ACC112 (cell line): ENCODE results near the gene SLC18A3.

Experiments used
- H2AFZ ChIP-seq: fragments of 200-600 bp; sonication (generic); one replicate; pipeline ENCODE4 v1.6.0; 2017; ENCODE audit warnings: antibody characterized with exemption, low read length; ENCODE audit not compliant: unreplicated experiment
- H3K27ac ChIP-seq: fragments of 200-600 bp; sonication (generic); 2 replicates; pipeline ENCODE4 v1.5.1; 2014; ENCODE audit warnings: low read depth, mild to moderate bottlenecking, antibody characterized with exemption, low read length, moderate library complexity
- H3K27me3 ChIP-seq: fragments of 200-600 bp; sonication (generic); 2 replicates; pipeline ENCODE4 v1.6.1; 2014; ENCODE audit warnings: mild to moderate bottlenecking, antibody characterized with exemption, low read length, moderate library complexity, mixed read lengths; ENCODE audit not compliant: insufficient read depth
- H3K36me3 ChIP-seq: fragments of 200-600 bp; sonication (generic); 2 replicates; pipeline ENCODE4 v1.6.1; 2016; ENCODE audit warnings: mild to moderate bottlenecking, antibody characterized with exemption, low read length, moderate library complexity, mixed read lengths; ENCODE audit not compliant: insufficient read depth
- H3K4me1 ChIP-seq: fragments of 200-600 bp; sonication (generic); one replicate; pipeline ENCODE4 v1.6.1; 2016; ENCODE audit warnings: low read length, mixed read lengths; ENCODE audit not compliant: insufficient read depth, unreplicated experiment, control insufficient read depth
- H3K4me3 ChIP-seq: fragments of 200-600 bp; sonication (generic); 2 replicates; pipeline ENCODE4 v1.5.1; 2014; ENCODE audit warnings: mild to moderate bottlenecking, low read depth, low read length
- H3K79me2 ChIP-seq: fragments of 200-600 bp; sonication (generic); one replicate; pipeline ENCODE4 v1.6.0; 2016; ENCODE audit warnings: low read length; ENCODE audit not compliant: control insufficient read depth, unreplicated experiment, insufficient read depth

SLC18A3 gene

DNA sequence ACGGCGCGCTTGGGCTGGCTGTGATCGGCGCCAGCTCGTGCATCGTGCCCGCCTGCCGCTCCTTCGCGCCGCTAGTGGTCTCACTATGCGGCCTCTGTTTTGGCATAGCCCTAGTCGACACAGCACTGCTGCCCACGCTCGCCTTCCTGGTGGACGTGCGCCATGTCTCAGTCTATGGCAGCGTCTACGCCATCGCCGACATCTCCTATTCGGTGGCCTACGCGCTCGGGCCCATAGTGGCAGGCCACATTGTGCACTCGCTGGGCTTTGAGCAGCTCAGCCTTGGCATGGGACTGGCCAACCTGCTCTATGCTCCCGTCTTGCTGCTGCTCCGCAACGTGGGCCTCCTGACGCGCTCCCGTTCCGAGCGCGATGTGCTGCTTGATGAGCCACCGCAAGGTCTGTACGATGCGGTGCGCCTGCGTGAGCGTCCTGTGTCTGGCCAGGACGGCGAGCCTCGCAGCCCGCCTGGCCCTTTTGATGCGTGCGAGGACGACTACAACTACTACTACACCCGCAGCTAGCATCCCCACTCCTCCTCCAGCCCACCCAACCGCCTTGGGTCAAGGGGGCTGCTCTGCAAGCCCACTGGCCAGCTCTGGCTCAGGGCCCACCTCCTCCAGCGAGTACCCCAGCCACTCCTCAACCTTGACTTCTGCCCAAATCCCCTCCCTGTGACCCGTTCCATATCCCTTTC, 1.9 kb downstream of the SLC18A3 start:
- Histone ChIP-seq H2AFZ (no peak overlapping the region), H3K36me3 (no peaks in the 10 kb centered on the region), H3K4me1 (peaks cover 8% of the 10 kb centered on the region), H3K4me3 (no peak overlapping the region), H3K27ac (no peak overlapping the region), H3K79me2 (no peaks in the 10 kb centered on the region), H3K27me3 (peaks cover 97% of the 10 kb centered on the region)

DNA sequence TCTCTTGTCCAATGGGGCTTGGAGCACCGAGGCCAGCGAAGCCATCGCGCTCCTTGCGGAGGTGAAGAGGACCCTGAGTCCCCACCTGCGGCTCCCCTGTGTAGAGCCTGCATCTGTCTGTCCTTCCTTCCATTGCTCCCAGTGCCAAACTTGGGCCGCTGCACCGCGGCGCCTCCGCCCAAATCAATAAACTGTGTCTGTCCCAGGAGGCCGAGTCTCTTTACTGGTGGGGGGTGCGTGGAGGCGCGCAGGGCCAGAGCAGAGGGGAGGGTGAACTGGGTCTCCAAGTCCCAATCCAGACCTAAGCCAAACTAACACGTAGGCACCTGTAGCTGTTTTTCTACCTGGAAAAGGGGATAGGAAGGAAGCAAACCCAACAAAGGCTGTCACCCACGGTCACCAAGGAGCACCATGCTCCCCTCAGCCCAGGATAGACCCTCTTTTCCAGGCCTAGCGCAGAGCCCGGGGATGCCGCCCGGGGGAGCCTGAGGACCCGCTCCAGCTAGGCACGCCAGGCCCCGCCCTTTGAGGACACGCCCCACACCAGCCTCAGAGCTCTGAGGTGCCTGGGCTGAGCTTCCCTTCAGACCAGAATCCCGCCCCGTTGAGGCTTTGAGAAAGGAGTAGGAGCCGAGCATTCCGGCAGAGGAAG, 2.5 kb downstream of the SLC18A3 start:
- H2AFZ ChIP-seq, result no peak overlapping the region
- no peaks in the 10 kb centered on the region for H3K79me2 ChIP-seq
- H3K36me3 ChIP-seq, result no peaks in the 10 kb centered on the region
- peaks cover 92% of the 10 kb centered on the region for H3K27me3 ChIP-seq
- H3K4me3 ChIP-seq, result no peak overlapping the region
- peaks cover 8% of the 10 kb centered on the region for H3K4me1 ChIP-seq
- H3K27ac ChIP-seq, result no peak overlapping the region

DNA sequence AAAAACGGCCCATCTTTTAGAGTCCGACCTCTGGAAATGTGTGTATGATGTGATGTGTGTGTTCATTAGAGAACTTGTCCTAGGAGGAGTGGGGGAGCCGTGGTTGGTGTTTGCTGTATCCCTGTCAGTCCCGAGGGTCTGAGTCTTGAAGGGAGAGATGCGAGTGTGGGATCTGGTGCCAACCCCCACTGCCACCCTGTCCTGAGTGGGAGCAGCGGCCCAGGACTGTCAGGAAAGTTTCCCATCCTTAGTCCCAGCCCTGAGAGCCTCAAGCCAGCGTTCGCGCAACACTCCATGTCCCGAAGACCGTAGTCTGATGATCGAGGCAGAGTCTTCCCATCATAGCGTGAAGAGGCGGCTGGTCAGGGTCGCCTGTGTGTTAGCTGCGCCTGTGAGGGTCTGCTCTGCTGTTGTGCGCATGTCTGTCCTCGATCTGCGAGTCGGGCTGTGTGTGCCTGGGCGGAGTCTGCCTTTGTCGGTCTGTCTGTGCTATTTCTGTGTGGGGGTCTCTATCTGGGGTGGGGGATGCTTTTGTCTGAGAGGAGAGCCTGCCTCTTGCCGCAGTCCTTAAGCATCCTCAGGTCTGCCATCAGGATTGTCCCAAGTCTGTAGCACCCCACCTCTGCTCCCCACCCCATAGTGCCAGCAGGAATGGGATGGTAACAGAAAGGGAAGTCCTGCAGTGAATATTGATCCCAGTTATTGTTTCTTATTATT, 3.2 kb downstream of the SLC18A3 start:
- Histone ChIP-seq H3K27me3 (peaks cover 90% of the 10 kb centered on the region), H3K4me1 (peaks cover 8% of the 10 kb centered on the region), H3K36me3 (no peaks in the 10 kb centered on the region), H3K27ac (no peak overlapping the region), H3K79me2 (no peaks in the 10 kb centered on the region), H3K4me3 (no peak overlapping the region), H2AFZ (no peak overlapping the region)

DNA sequence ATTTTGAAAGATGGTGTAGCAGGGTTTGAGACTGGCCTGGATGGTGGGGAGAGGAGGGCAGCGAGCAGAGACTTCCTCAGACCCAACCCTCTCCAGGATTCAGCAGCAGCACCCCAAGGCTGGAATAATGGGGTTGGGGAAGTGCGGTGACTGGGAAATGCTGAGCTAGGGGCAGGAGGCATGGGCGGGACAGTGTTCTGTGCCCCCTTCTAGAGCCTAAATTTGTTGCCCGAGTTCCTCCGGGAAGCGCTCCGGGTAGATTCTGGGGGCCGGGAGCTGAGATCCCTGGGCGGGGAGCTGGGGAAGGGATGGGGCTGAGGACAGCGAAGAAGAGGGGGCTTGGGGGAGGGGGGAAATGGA, 3.8 kb downstream of the SLC18A3 start, which contains the start of gene CHAT:
Gene CHAT (plus strand): TSS at position 156 of the 360 bp plus-strand sequence. CDS start 153 bp downstream, at position 309.
- peaks cover 90% of the 10 kb centered on the region for H3K27me3 ChIP-seq
- no peaks in the 10 kb centered on the region for H3K36me3 ChIP-seq
- no peak within 1 kb of the TSS for H3K4me3 ChIP-seq
- H3K79me2 ChIP-seq, result no peaks in the 10 kb centered on the region
- peaks cover 8% of the 10 kb centered on the region for H3K4me1 ChIP-seq
- H3K27ac ChIP-seq, result no peak within 1 kb of the TSS
- H2AFZ ChIP-seq, result no peak within 1 kb of the TSS

DNA sequence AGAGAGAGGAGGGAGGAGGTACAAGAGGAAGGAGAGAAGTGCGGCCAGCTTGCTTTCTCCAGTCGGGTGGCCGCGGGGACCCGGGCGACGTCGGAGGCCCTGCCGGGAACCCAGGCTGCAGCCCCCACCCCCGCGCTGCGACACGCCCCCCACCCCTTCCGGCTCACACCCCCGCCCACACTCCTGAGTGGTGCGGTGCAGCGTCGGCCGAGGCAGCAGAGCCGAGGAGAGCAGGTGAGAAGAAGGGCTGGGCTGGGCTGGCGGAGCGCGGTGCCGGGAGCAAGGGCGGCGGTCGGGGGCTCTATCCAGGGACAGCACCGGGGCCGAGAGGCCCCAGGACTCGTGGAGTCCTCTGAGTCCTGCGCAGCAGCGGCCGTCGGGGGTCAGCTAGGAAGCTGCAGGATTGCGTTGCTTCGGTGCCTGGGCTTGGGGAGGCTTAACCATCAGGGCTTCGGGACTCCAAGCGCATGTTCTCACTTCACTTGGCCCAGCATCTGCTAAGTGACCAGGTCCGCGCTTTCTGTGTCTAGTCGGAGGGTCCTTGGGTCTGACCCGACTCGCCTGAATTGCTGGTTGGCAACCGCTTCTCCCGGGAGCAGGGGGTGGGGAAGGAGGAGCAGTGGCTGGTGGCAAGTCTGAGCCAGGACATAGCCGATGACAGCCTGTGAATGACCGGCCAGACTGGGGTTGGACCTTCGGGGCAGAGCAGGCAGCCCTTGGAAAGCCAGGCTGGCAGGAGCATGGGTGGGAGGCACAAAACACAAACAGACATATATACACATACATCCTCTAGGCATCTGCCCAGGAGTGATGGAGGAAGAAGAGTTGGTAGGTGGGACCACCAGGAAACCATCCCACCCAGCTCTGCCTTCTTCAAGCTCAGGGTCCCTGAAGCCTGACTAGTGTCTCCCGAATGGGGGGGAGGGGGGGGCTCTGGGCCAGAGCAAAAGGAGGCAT, 4.4 kb downstream of the SLC18A3 start:
- Histone ChIP-seq H3K79me2 (no peaks in the 10 kb centered on the region), H3K36me3 (no peaks in the 10 kb centered on the region), H2AFZ (no peak overlapping the region), H3K27me3 (peaks cover 89% of the 10 kb centered on the region), H3K27ac (no peak overlapping the region), H3K4me3 (no peak overlapping the region), H3K4me1 (peaks cover 2% of the 10 kb centered on the region)

GRCh38 chr10:49615213-49615612, 5.1 kb downstream of the SLC18A3 start:
- H3K4me3 ChIP-seq, result no peak overlapping the region
- H3K79me2 ChIP-seq, result no peaks in the 10 kb centered on the region
- no peak overlapping the region for H3K27ac ChIP-seq
- H2AFZ ChIP-seq, result no peak overlapping the region
- H3K4me1 ChIP-seq, result no peaks in the 10 kb centered on the region
- H3K27me3 ChIP-seq, result peaks cover 83% of the 10 kb centered on the region
- H3K36me3 ChIP-seq, result no peaks in the 10 kb centered on the region

GRCh38 chr10:49615721-49616120, 5.6 kb downstream of the SLC18A3 start:
- Histone ChIP-seq H2AFZ (no peak overlapping the region), H3K4me1 (no peaks in the 10 kb centered on the region), H3K36me3 (no peaks in the 10 kb centered on the region), H3K27me3 (peaks cover 83% of the 10 kb centered on the region), H3K27ac (no peak overlapping the region), H3K4me3 (no peak overlapping the region), H3K79me2 (no peaks in the 10 kb centered on the region)

- Histone ChIP-seq H3K79me2 (no peaks in the 10 kb centered on the region), H3K27me3 (peaks cover 82% of the 10 kb centered on the region), H3K36me3 (no peaks in the 10 kb centered on the region), H3K4me1 (no peaks in the 10 kb centered on the region), H3K4me3 (no peak overlapping the region), H3K27ac (no peak overlapping the region), H2AFZ (no peak overlapping the region)
Measured at GRCh38 chr10:49616421-49617101, 6.5 kb downstream of the SLC18A3 start.

DNA sequence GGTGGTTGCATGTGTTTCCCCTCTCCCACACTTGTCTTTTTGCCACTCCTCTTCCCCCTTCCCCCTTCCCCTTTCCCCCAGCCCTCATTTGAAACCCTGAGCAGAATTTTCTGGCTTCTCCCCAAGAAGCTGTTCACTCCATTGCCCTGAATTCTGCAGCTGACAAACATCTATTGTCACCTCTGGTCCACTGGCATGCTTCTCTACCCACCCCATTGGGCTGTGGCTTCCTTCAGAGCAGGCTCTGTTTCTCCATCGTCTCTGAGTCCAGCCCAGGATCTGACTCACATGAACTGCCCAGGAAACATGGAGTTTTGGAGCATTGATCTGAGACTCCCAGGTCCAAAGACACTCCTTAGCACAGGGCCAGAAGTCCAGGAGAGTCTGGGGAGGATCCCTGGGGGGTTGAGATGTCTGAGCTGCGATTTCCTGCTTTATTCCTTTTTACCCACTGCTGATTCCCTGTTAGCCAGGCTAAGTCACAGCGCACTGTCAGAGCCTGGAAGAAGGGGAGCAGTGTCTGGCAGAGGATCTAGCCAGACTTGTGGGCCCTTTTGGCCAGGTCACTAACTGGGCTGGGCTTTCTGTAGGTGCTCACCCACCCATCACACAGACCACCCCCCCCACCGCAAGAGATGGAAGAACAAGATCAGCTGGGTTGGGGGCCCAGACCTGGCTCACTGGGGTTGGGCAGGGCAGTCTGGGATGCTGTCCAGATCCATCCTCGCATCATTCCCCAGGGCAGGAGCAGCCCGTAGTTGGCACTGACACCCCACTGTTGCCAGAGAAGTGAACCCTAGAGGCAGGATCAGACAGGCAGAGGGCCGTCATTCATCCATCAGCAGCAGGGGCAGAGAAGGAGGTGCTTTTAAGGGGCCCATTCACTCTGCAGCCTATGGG, 7.3 kb downstream of the SLC18A3 start:
- Histone ChIP-seq H3K4me3 (no peak overlapping the region), H3K27me3 (peaks cover 82% of the 10 kb centered on the region), H3K79me2 (no peaks in the 10 kb centered on the region), H3K27ac (no peak overlapping the region), H2AFZ (no peak overlapping the region), H3K4me1 (no peaks in the 10 kb centered on the region), H3K36me3 (no peaks in the 10 kb centered on the region)
